ENCODE results near the gene DNAH6. TPM values are rescaled to one million over a fixed set of nuclear protein-coding genes. Genes with fewer than 3 reads are reported as not detected.

DNAH6 gene
- total RNA-seq, 4 donors from 2014 or later, result 0.04 to 0.67 (median 0.27) TPM

GRCh38 chr2:84477886-84478285, 38.4 kb upstream of the DNAH6 start:
- no peak overlapping the region for H3K27ac ChIP-seq
- 100% methylated on average over 1 of the region's 1 CpG; no CpG with 5 or more reads in 1 of the 2 donors for WGBS, 2 donors (ENCODE audit: low coverage in 1 of 2)
- ATAC-seq, result no peak
- H3K4me3 ChIP-seq, result no peak overlapping the region
- peaks cover 0 to 19% (median 0%) of the 10 kb centered on the region in 3 donors for H3K9me3 ChIP-seq
- no peaks in the 10 kb centered on the region for H3K27me3 ChIP-seq
- TF ChIP-seq EP300 (IDR thresholded peaks at IDR 0.05) (no peak), POLR2AphosphoS5 (IDR thresholded peaks at IDR 0.05) (no peak), POLR2A (IDR thresholded peaks at IDR 0.05) (no peak)
- TF ChIP-seq, protein P1, sequence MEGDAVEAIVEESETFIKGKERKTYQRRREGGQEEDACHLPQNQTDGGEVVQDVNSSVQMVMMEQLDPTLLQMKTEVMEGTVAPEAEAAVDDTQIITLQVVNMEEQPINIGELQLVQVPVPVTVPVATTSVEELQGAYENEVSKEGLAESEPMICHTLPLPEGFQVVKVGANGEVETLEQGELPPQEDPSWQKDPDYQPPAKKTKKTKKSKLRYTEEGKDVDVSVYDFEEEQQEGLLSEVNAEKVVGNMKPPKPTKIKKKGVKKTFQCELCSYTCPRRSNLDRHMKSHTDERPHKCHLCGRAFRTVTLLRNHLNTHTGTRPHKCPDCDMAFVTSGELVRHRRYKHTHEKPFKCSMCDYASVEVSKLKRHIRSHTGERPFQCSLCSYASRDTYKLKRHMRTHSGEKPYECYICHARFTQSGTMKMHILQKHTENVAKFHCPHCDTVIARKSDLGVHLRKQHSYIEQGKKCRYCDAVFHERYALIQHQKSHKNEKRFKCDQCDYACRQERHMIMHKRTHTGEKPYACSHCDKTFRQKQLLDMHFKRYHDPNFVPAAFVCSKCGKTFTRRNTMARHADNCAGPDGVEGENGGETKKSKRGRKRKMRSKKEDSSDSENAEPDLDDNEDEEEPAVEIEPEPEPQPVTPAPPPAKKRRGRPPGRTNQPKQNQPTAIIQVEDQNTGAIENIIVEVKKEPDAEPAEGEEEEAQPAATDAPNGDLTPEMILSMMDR (IDR thresholded peaks at IDR 0.05), result no peak
- no peaks in the 10 kb centered on the region for H3K36me3 ChIP-seq
- H3K4me1 ChIP-seq, result no peaks in the 10 kb centered on the region

- WGBS, 2 donors (ENCODE audit: low coverage in 1 of 2), result 65 to 71% methylated on average over 1 to 3 of the region's 3 CpGs
- TF ChIP-seq EP300 (IDR thresholded peaks at IDR 0.05) (no peak), POLR2A (IDR thresholded peaks at IDR 0.05) (no peak), POLR2AphosphoS5 (IDR thresholded peaks at IDR 0.05) (no peak)
- TF ChIP-seq, protein P1 (IDR thresholded peaks at IDR 0.05), result no peak
These were observed 37.4 kb upstream of the DNAH6 start for GRCh38 chr2:84478867-84479266.

DNA sequence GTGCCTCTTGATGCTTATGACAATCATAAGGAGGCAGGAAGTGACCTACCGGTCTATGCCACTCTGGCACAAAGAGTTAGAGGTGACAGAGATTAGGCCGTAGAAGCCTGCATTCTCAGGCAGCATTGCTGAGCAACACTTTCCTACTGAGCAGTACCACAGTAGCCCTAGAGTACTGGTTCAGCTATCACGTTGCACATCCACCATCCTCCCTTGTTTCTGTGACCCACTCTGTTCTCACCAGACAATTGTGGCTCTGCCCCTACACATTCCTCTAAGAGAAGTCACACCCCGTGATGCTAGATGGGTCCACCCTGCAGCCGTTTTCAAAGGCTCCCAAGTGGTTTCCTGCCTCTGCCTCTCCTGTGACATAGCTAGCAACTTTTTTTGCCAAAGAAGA, 34.6 kb upstream of the DNAH6 start:
- Histone ChIP-seq H3K4me1 (no peaks in the 10 kb centered on the region), H3K4me3 (no peak overlapping the region), H3K27ac (no peak overlapping the region), H3K36me3 (no peaks in the 10 kb centered on the region), H3K27me3 (peaks cover 6% of the 10 kb centered on the region), H3K9me3 (peaks cover 0 to 17% (median 0%) of the 10 kb centered on the region in 3 donors)
- TF ChIP-seq POLR2AphosphoS5 (IDR thresholded peaks at IDR 0.05) (no peak), EP300 (IDR thresholded peaks at IDR 0.05) (no peak), POLR2A (IDR thresholded peaks at IDR 0.05) (no peak)
- TF ChIP-seq, protein P1 (IDR thresholded peaks at IDR 0.05), result no peak
- 43 to 60% methylated on average over 2 to 5 of the region's 5 CpGs for WGBS, 2 donors (ENCODE audit: low coverage in 1 of 2)
- ATAC-seq, result no peak

More at GRCh38 chr2:84478867-84479266, 37.4 kb upstream of the DNAH6 start:
- Histone ChIP-seq H3K36me3 (no peaks in the 10 kb centered on the region), H3K4me1 (no peaks in the 10 kb centered on the region), H3K9me3 (peaks cover 0 to 19% (median 0%) of the 10 kb centered on the region in 3 donors), H3K27ac (no peak overlapping the region), H3K4me3 (no peak overlapping the region), H3K27me3 (peaks cover 6% of the 10 kb centered on the region)
- ATAC-seq, result no peak

- TF ChIP-seq EP300 (IDR thresholded peaks at IDR 0.05) (no peak), POLR2A (IDR thresholded peaks at IDR 0.05) (no peak)
- WGBS, 2 donors (ENCODE audit: low coverage in 1 of 2), result 54 to 57% methylated on average over 1 to 3 of the region's 3 CpGs
- peaks cover 6% of the 10 kb centered on the region for H3K27me3 ChIP-seq
- no peak for ATAC-seq
- no peaks in the 10 kb centered on the region for H3K4me1 ChIP-seq
- no peak overlapping the region for H3K4me3 ChIP-seq
- H3K9me3 ChIP-seq, result peaks cover 0 to 8% (median 0%) of the 10 kb centered on the region in 3 donors
- no peaks in the 10 kb centered on the region for H3K36me3 ChIP-seq
- no peak overlapping the region for H3K27ac ChIP-seq
These were observed 33.7 kb upstream of the DNAH6 start for GRCh38 chr2:84482603-84483002.

GRCh38 chr2:84483320-84483719, 33.0 kb upstream of the DNAH6 start:
- Histone ChIP-seq H3K9me3 (peaks cover 0 to under 1% (median 0%) of the 10 kb centered on the region in 3 donors), H3K36me3 (no peaks in the 10 kb centered on the region), H3K27me3 (peaks cover 6% of the 10 kb centered on the region), H3K4me1 (no peaks in the 10 kb centered on the region), H3K27ac (no peak overlapping the region), H3K4me3 (no peak overlapping the region)
- TF ChIP-seq POLR2AphosphoS5 (IDR thresholded peaks at IDR 0.05) (no peak), EP300 (IDR thresholded peaks at IDR 0.05) (no peak), POLR2A (IDR thresholded peaks at IDR 0.05) (no peak)
- TF ChIP-seq, protein P1 (IDR thresholded peaks at IDR 0.05), result no peak
- WGBS, 2 donors (ENCODE audit: low coverage in 1 of 2), result 83 to 85% methylated on average over 1 of the region's 1 CpG
- ATAC-seq, result no peak

Measured in gastroesophageal sphincter (tissue), 4 donors.